ENCODE data around the gene F10. TPM values are rescaled to one million over a fixed set of nuclear protein-coding genes. Genes with fewer than 3 reads are reported as not detected.

The F10 gene
- total RNA-seq, 1 experiment from 2014 or later = not detected

DNA sequence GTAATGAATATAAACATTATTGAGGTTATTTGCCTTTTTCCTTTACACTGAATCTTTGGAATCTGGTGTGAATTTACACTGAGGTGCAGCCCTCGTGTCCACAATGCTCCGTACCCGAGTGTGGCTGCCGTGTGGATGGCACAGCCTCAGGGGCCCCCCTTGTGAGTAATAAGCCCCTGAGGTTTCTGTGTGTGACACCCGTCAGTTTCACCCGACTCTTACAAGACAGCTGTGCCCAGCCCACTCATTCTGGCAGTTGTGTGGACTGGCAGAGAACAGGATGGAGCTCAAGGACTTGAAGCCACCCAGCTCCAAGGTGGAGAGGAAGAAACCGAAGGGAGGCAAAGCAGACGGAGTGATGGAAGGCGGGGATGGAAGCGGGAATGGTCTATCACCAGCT lies 43.7 kb downstream of the F10 start:
- intact Hi-C loops (cut with micrococcal nuclease; ENCODE audit: unreplicated experiment) = no loop called here
- Histone ChIP-seq H3K36me3 (ENCODE audit: insufficient read depth, low read length, poor library complexity, severe bottlenecking) (no peaks in the 10 kb centered on the region), H3K4me3 (ENCODE audit: low read depth, low read length, poor library complexity, severe bottlenecking) (no peak overlapping the region), H3K27me3 (replicated peaks; ENCODE audit: insufficient read depth, low read depth, low read length, poor library complexity) (no peaks in the 10 kb centered on the region), H3K9me3 (ENCODE audit: low read depth, low read length, poor library complexity, severe bottlenecking) (no peaks in the 10 kb centered on the region), H3K4me1 (ENCODE audit: insufficient read depth, low read length, poor library complexity, severe bottlenecking) (no peaks in the 10 kb centered on the region), H3K27ac (ENCODE audit: low read depth, low read length, poor library complexity, severe bottlenecking) (no peak overlapping the region)
- DNase-seq (ENCODE audit: low spot score) = no peak
- ChIA-PET CTCF (no interaction called here), POLR2A (ENCODE audit: low non-redundant PET) (no interaction called here)
- BruUV-seq (replicated peaks) = no TSS peak
- TF ChIP-seq EZH2 (IDR thresholded peaks at IDR 0.05; ENCODE audit: borderline replicate concordance, low read depth, low read length, poor library complexity, severe bottlenecking) = no peak
- TF ChIP-seq, protein P1, sequence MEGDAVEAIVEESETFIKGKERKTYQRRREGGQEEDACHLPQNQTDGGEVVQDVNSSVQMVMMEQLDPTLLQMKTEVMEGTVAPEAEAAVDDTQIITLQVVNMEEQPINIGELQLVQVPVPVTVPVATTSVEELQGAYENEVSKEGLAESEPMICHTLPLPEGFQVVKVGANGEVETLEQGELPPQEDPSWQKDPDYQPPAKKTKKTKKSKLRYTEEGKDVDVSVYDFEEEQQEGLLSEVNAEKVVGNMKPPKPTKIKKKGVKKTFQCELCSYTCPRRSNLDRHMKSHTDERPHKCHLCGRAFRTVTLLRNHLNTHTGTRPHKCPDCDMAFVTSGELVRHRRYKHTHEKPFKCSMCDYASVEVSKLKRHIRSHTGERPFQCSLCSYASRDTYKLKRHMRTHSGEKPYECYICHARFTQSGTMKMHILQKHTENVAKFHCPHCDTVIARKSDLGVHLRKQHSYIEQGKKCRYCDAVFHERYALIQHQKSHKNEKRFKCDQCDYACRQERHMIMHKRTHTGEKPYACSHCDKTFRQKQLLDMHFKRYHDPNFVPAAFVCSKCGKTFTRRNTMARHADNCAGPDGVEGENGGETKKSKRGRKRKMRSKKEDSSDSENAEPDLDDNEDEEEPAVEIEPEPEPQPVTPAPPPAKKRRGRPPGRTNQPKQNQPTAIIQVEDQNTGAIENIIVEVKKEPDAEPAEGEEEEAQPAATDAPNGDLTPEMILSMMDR (conservative IDR thresholded peaks at IDR 0.05; ENCODE audit: low read depth, low read length) = no peak

DNA sequence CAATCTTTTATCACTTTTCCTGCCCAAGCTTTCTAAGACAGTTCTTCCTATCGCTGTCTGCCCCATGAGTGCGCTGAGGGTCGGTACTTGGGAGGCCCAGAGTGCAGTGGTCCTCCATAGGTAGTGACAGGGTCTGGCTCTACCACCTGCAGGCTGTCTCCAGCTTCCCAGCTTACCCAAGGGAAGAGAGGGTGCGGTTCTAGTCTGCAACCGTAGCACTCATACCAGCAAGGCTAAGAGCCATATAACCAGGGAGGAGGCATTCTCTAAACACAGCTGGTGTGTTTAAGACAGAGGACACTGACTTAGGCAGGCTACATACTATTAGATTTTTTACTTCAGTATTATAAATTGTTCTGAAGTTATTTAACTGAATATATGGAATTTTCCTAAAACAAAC lies 44.1 kb downstream of the F10 start:
- DNase-seq (ENCODE audit: low spot score) = no peak
- no peaks in the 10 kb centered on the region for H3K9me3 ChIP-seq (ENCODE audit: low read depth, low read length, poor library complexity, severe bottlenecking)
- H3K27ac ChIP-seq (ENCODE audit: low read depth, low read length, poor library complexity, severe bottlenecking) = no peak overlapping the region
- TF ChIP-seq, protein P1 (conservative IDR thresholded peaks at IDR 0.05; ENCODE audit: low read depth, low read length) = no peak
- TF ChIP-seq EZH2 (IDR thresholded peaks at IDR 0.05; ENCODE audit: borderline replicate concordance, low read depth, low read length, poor library complexity, severe bottlenecking) = no peak
- intact Hi-C loops (cut with micrococcal nuclease; ENCODE audit: unreplicated experiment) = no loop called here
- H3K27me3 ChIP-seq (replicated peaks; ENCODE audit: insufficient read depth, low read depth, low read length, poor library complexity) = no peaks in the 10 kb centered on the region
- ChIA-PET POLR2A (ENCODE audit: low non-redundant PET) (no interaction called here), CTCF (no interaction called here)
- peaks cover 3% of the 10 kb centered on the region for H3K36me3 ChIP-seq (ENCODE audit: insufficient read depth, low read length, poor library complexity, severe bottlenecking)
- no TSS peak for BruUV-seq (replicated peaks)
- no peak overlapping the region for H3K4me3 ChIP-seq (ENCODE audit: low read depth, low read length, poor library complexity, severe bottlenecking)
- H3K4me1 ChIP-seq (ENCODE audit: insufficient read depth, low read length, poor library complexity, severe bottlenecking) = no peaks in the 10 kb centered on the region

DNA sequence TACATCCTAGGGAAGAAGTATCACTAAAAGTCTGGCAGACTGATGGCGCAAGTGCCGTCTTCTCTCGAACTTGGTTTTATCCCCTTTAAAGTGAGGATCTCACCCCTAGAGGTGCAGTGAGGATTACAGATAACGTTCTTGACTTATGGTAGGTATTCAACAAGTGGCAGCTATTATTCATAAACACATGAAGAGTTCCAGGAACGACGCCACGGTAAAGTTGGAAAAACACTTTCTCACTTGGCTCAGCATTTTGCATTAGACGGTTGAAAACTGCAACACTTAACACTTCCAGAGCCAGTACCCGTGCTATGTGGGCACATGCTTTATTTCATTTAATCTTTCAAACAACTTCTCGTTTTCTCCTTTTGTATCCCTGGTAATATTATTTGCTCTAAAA lies 44.6 kb downstream of the F10 start:
- ChIA-PET POLR2A (ENCODE audit: low non-redundant PET) (no interaction called here), CTCF (no interaction called here)
- no peaks in the 10 kb centered on the region for H3K9me3 ChIP-seq (ENCODE audit: low read depth, low read length, poor library complexity, severe bottlenecking)
- no peaks in the 10 kb centered on the region for H3K4me1 ChIP-seq (ENCODE audit: insufficient read depth, low read length, poor library complexity, severe bottlenecking)
- BruUV-seq (replicated peaks) = no TSS peak
- intact Hi-C loops (cut with micrococcal nuclease; ENCODE audit: unreplicated experiment) = no loop called here
- no peaks in the 10 kb centered on the region for H3K27me3 ChIP-seq (replicated peaks; ENCODE audit: insufficient read depth, low read depth, low read length, poor library complexity)
- no peak overlapping the region for H3K4me3 ChIP-seq (ENCODE audit: low read depth, low read length, poor library complexity, severe bottlenecking)
- TF ChIP-seq, protein P1 (conservative IDR thresholded peaks at IDR 0.05; ENCODE audit: low read depth, low read length) = no peak
- no peak for TF ChIP-seq EZH2 (IDR thresholded peaks at IDR 0.05; ENCODE audit: borderline replicate concordance, low read depth, low read length, poor library complexity, severe bottlenecking)
- no peak overlapping the region for H3K27ac ChIP-seq (ENCODE audit: low read depth, low read length, poor library complexity, severe bottlenecking)
- peaks cover 6% of the 10 kb centered on the region for H3K36me3 ChIP-seq (ENCODE audit: insufficient read depth, low read length, poor library complexity, severe bottlenecking)
- no peak for DNase-seq (ENCODE audit: low spot score)

All from A673 (cell line).